ENCODE data around the gene CDK5R2. TPM values are rescaled to one million over a fixed set of nuclear protein-coding genes. Genes with fewer than 3 reads are reported as not detected.

Gene CDK5R2
- total RNA-seq, 1 donor, result not detected

- DNase-seq (ENCODE audit: insufficient read length, low spot score, missing footprints), result peak; percentile 89
- no peak overlapping the region for H3K4me2 ChIP-seq (ENCODE audit: insufficient read depth, low read length)
- no peak overlapping the region for H2AFZ ChIP-seq (ENCODE audit: low read length)
- H3K36me3 ChIP-seq (ENCODE audit: insufficient read depth, low read length), result no peaks in the 10 kb centered on the region
- peaks cover 5% of the 10 kb centered on the region for H4K20me1 ChIP-seq (ENCODE audit: insufficient read depth, low read length)
- no peaks in the 10 kb centered on the region for H3K9me3 ChIP-seq (ENCODE audit: low read depth, low read length)
- no peak overlapping the region for H3K27ac ChIP-seq (ENCODE audit: low read depth, low read length)
- H3K27me3 ChIP-seq (ENCODE audit: insufficient read depth, low read length), result peaks cover 68% of the 10 kb centered on the region
- H3K79me2 ChIP-seq (ENCODE audit: insufficient read depth, low read length), result no peaks in the 10 kb centered on the region
- no peak overlapping the region for H3K4me3 ChIP-seq (ENCODE audit: insufficient read depth, low read length)
- no peak for TF ChIP-seq CTCF (IDR thresholded peaks at IDR 0.05; ENCODE audit: extremely low read depth, low read depth, low read length)
- no peaks in the 10 kb centered on the region for H3K4me1 ChIP-seq (ENCODE audit: insufficient read depth, low read length)
Measured at GRCh38 chr2:218999881-219000568, 40.6 kb downstream of the CDK5R2 start.

GRCh38 chr2:219000569-219000960, 41.1 kb downstream of the CDK5R2 start:
- DNase-seq (ENCODE audit: insufficient read length, low spot score, missing footprints), result peak; percentile 82
- no peaks in the 10 kb centered on the region for H3K79me2 ChIP-seq (ENCODE audit: insufficient read depth, low read length)
- H3K36me3 ChIP-seq (ENCODE audit: insufficient read depth, low read length), result no peaks in the 10 kb centered on the region
- H3K4me2 ChIP-seq (ENCODE audit: insufficient read depth, low read length), result no peak overlapping the region
- peaks cover 2% of the 10 kb centered on the region for H4K20me1 ChIP-seq (ENCODE audit: insufficient read depth, low read length)
- no peaks in the 10 kb centered on the region for H3K4me1 ChIP-seq (ENCODE audit: insufficient read depth, low read length)
- H3K9me3 ChIP-seq (ENCODE audit: low read depth, low read length), result no peaks in the 10 kb centered on the region
- no peak overlapping the region for H3K27ac ChIP-seq (ENCODE audit: low read depth, low read length)
- peaks cover 68% of the 10 kb centered on the region for H3K27me3 ChIP-seq (ENCODE audit: insufficient read depth, low read length)
- no peak for TF ChIP-seq CTCF (IDR thresholded peaks at IDR 0.05; ENCODE audit: extremely low read depth, low read depth, low read length)
- H3K4me3 ChIP-seq (ENCODE audit: insufficient read depth, low read length), result no peak overlapping the region
- no peak overlapping the region for H2AFZ ChIP-seq (ENCODE audit: low read length)

- Histone ChIP-seq H3K4me2 (ENCODE audit: insufficient read depth, low read length) (no peak overlapping the region), H4K20me1 (ENCODE audit: insufficient read depth, low read length) (no peaks in the 10 kb centered on the region), H2AFZ (ENCODE audit: low read length) (no peak overlapping the region), H3K4me3 (ENCODE audit: insufficient read depth, low read length) (no peak overlapping the region), H3K4me1 (ENCODE audit: insufficient read depth, low read length) (no peaks in the 10 kb centered on the region), H3K79me2 (ENCODE audit: insufficient read depth, low read length) (no peaks in the 10 kb centered on the region), H3K36me3 (ENCODE audit: insufficient read depth, low read length) (no peaks in the 10 kb centered on the region), H3K27ac (ENCODE audit: low read depth, low read length) (no peak overlapping the region), H3K9me3 (ENCODE audit: low read depth, low read length) (no peaks in the 10 kb centered on the region), H3K27me3 (ENCODE audit: insufficient read depth, low read length) (peaks cover 65% of the 10 kb centered on the region)
- no peak for TF ChIP-seq CTCF (IDR thresholded peaks at IDR 0.05; ENCODE audit: extremely low read depth, low read depth, low read length)
- DNase-seq (ENCODE audit: insufficient read length, low spot score, missing footprints), result peak; percentile 85
Measured at GRCh38 chr2:219001100-219001576, 41.7 kb downstream of the CDK5R2 start.

GRCh38 chr2:219001577-219002394, 42.3 kb downstream of the CDK5R2 start:
- no peaks in the 10 kb centered on the region for H4K20me1 ChIP-seq (ENCODE audit: insufficient read depth, low read length)
- H3K27ac ChIP-seq (ENCODE audit: low read depth, low read length), result no peak overlapping the region
- H3K27me3 ChIP-seq (ENCODE audit: insufficient read depth, low read length), result peaks cover 65% of the 10 kb centered on the region
- H3K79me2 ChIP-seq (ENCODE audit: insufficient read depth, low read length), result no peaks in the 10 kb centered on the region
- no peaks in the 10 kb centered on the region for H3K36me3 ChIP-seq (ENCODE audit: insufficient read depth, low read length)
- no peak overlapping the region for H2AFZ ChIP-seq (ENCODE audit: low read length)
- H3K4me3 ChIP-seq (ENCODE audit: insufficient read depth, low read length), result no peak overlapping the region
- no peak for TF ChIP-seq CTCF (IDR thresholded peaks at IDR 0.05; ENCODE audit: extremely low read depth, low read depth, low read length)
- no peak overlapping the region for H3K4me2 ChIP-seq (ENCODE audit: insufficient read depth, low read length)
- no peaks in the 10 kb centered on the region for H3K4me1 ChIP-seq (ENCODE audit: insufficient read depth, low read length)
- H3K9me3 ChIP-seq (ENCODE audit: low read depth, low read length), result no peaks in the 10 kb centered on the region
- DNase-seq (ENCODE audit: insufficient read length, low spot score, missing footprints), result peak; percentile 89

Data from osteoblast (primary cell).